HEK293T (cell line): ENCODE results near the gene DDX3X.

Source experiments
- BHLHE40 ChIP-seq: fragments of 450-650 bp; IDR thresholded peaks from 2 replicates; pipeline ENCODE4 v1.6.1; 2016; ENCODE audit warnings: mild to moderate bottlenecking, moderate library complexity, borderline replicate concordance
- CTBP1 ChIP-seq: fragments of 450-650 bp; IDR thresholded peaks from 2 replicates; pipeline ENCODE4 v1.6.1; 2016; ENCODE audit warnings: borderline replicate concordance
- ELF4 ChIP-seq: fragments of 450-650 bp; IDR thresholded peaks from 2 replicates; pipeline ENCODE4 v1.6.1; 2017; ENCODE audit warnings: antibody characterized with exemption
- FOXM1 ChIP-seq: fragments of 450-650 bp; IDR thresholded peaks from 2 replicates; pipeline ENCODE4 v1.6.1; 2017; ENCODE audit warnings: mild to moderate bottlenecking, borderline replicate concordance
- HDGF ChIP-seq: fragments of 450-650 bp; IDR thresholded peaks from 2 replicates; pipeline ENCODE4 v1.6.1; 2017; ENCODE audit warnings: antibody characterized with exemption, borderline replicate concordance
- NFRKB ChIP-seq: fragments of 450-650 bp; IDR thresholded peaks from 2 replicates; pipeline ENCODE4 v1.6.1; 2016; ENCODE audit warnings: mild to moderate bottlenecking, moderate library complexity
- PKNOX1 ChIP-seq: fragments of 450-650 bp; IDR thresholded peaks from 2 replicates; pipeline ENCODE4 v1.6.1; 2016
- TARDBP ChIP-seq: fragments of 450-650 bp; IDR thresholded peaks from 2 replicates; pipeline ENCODE4 v1.6.1; 2016

DNA sequence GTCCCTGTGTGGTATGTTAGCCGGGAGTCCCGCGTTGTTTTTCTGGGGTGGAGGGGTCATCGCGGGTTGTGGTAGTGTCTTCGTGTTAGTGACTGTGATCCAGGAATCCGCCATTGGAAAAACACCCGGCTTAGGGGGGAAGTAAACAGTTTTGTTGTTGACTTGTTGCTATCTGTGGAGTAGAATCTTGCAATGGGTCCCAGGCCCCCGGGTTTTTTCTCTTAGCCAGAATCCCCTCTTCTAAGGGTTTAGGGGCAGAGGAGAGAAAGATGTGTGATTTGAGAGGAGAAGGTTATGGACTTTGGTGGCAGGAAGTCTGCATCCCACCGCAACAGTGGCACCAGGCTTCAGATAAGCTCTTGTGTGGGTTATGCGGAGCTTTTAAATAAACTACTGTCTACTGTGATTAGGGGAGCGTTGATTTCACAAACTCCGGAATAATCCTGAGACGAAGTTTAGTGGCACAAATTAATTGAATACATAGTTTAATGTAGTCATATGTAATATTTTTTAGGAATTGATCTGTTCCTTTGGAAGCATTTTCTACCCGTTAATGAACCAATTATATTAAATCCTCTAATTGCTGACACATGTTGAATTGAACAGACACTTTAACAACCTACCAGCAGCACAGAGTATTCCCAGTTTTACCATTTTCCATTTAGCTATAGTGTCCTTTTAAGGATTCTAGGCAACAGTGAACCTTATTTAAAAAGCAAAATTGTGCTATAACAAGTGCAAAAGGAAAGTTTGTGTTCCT is 1.4 kb downstream of the DDX3X start:
- TF ChIP-seq PKNOX1 (no peak), ELF4 (no peak), NFRKB (no peak), FOXM1 (no peak), BHLHE40 (no peak), CTBP1 (no peak), HDGF (no peak), TARDBP (no peak)
